ENCODE measurements around the gene CSMD2.

DNA sequence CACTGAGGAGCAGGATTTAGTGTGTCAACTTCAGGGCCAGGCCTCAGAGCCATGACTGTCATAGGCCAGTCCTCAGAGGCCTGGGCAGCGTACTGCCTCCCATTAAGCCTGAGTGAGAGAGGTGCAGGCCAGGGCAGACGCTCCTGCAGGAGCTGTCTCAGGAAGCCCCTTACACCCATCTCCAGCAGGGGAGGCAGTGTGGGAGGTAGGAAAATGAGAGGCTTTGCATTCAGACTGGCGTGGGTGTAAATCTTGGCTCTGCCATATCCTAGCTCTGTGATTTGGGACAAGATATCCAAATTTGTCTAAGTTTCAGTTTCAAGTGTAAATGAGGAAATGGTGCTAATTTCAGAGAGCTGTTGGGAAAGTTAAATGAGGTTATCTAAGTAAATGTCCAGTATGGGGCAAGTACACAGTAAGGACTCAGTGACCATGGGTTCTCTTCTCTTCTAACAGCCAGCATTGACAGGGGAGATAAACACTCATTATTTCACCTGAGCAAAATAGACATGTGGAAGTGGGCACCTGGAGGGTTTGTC lies 508.5 kb downstream of the CSMD2 start:
- TF ChIP-seq, protein P1, sequence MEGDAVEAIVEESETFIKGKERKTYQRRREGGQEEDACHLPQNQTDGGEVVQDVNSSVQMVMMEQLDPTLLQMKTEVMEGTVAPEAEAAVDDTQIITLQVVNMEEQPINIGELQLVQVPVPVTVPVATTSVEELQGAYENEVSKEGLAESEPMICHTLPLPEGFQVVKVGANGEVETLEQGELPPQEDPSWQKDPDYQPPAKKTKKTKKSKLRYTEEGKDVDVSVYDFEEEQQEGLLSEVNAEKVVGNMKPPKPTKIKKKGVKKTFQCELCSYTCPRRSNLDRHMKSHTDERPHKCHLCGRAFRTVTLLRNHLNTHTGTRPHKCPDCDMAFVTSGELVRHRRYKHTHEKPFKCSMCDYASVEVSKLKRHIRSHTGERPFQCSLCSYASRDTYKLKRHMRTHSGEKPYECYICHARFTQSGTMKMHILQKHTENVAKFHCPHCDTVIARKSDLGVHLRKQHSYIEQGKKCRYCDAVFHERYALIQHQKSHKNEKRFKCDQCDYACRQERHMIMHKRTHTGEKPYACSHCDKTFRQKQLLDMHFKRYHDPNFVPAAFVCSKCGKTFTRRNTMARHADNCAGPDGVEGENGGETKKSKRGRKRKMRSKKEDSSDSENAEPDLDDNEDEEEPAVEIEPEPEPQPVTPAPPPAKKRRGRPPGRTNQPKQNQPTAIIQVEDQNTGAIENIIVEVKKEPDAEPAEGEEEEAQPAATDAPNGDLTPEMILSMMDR (IDR thresholded peaks at IDR 0.05; ENCODE audit: low read length), result no peak
- TF ChIP-seq EZH2 (optimal IDR thresholded peaks at IDR 0.05; ENCODE audit: low read depth, low read length), result no peak

Measured in MM.1S (cell line).